Activated CD4-positive, alpha-beta T cell treated with anti-CD3 and anti-CD28 coated beads for 24 hours (primary cell): ENCODE data around the gene KRTAP5-4.
"Not testable (repeated sequence)": the region's sequence is repeated elsewhere in the genome, so short reads cannot be mapped to it uniquely, and the experiment has no call there.

Experiments used
- DNase-seq, 2 donors: peaks; one replicate each; pipeline ENCODE4 v3.0.0-alpha.2; 2020; ENCODE audit warnings: low read depth in 2 of 2

Gene KRTAP5-4

DNA sequence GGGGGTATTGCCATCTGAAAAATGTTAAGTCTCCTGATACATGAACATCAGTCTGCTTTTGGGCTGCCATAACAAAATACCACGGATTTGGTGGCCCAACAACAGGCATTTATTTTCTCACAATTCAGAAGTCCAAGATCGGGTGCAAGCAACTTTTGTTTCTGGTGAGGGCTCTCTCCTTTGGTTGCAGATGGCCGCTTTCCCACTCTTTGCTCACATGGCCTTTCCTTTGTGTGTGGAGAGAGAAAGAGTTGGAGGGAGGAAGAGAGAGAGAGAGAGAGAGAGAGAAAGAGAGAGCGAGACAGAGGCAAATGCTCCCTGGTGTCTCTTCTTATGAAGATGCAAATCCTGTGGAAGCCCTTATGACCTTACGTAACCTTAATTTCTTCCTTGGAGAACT, 21.3 kb downstream of the KRTAP5-4 start:
- DNase-seq, result no peak

GRCh38 chr11:1598816-1599215, 23.1 kb downstream of the KRTAP5-4 start:
- no peak for DNase-seq

GRCh38 chr11:1598406-1598805, 23.5 kb downstream of the KRTAP5-4 start:
- not testable (repeated sequence) for DNase-seq

DNA sequence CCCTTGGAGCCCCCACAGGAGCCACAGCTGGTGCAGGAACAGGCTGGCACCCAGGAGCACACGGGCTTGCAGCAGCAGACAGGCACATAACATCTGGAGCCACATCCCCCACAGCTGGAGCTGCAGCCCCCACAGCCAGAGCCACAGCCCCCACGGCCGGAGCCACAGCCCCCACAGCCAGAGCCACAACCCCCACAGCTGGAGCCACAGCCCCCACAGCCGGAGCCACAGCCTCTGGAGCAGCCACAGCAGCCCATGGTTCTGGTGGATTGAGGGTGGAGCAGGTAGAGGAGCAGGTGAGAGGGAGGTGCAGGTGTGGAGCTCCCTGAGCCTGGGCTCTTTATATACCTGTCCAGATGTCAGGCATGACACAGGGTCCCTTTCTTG, 24.0 kb downstream of the KRTAP5-4 start, which contains the start of gene KRTAP5-2:
Gene KRTAP5-2, minus strand, starts transcription at position 301 of the 387 bp plus-strand sequence. Its CDS starts 44 bp downstream, at position 257.
- DNase-seq, result no peak

GRCh38 chr11:1597331-1597993, 24.5 kb downstream of the KRTAP5-4 start:
- no peak for DNase-seq

DNA sequence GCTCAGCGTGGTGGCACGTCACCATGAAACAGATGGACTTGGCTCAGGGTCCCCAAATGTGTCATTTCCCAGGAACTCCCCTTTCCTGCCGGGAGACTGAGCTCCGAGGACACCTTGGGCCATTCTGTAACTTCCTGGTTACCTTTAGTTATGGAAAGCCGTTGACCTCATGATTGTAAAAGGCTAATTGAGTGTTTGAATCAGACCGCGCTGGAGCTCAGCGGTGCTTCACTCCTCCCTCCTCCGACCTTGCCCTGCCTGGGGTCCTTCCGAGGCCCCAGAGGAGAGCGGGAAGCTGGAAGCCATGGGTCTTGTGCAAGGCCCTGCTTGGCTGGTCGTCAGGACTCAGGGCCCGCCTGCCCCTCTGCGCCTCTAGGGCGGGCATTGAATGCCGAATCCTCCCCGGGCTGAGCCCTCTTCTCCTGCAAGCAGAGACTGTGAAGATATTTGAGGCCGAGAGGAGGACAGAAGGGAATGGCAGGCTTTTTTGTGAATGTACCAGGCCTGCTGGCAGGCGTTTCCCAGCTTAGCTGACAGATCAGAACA, 25.3 kb downstream of the KRTAP5-4 start:
- not testable (repeated sequence) for DNase-seq

GRCh38 chr11:1595994-1596575, 25.9 kb downstream of the KRTAP5-4 start:
- DNase-seq, result not testable (repeated sequence)

DNA sequence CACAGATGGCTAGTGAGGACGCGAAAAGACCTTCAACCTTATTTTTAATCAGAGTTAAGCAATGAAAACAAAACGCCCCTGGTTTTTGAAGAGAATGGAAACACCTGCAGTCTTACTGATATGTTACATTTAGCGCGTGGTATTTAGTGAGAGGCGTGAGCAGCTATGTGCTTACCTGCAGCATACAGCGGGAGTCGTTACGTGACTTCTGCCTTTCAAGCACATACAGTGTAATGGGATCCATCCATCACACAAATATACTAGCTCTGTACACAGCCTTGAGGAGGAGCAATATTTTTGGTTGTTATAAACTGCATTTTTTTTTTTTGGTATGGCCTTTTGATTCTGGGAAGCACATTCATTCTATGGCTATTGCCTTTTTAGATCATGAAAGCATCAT, 29.3 kb downstream of the KRTAP5-4 start:
- no peak for DNase-seq

DNA sequence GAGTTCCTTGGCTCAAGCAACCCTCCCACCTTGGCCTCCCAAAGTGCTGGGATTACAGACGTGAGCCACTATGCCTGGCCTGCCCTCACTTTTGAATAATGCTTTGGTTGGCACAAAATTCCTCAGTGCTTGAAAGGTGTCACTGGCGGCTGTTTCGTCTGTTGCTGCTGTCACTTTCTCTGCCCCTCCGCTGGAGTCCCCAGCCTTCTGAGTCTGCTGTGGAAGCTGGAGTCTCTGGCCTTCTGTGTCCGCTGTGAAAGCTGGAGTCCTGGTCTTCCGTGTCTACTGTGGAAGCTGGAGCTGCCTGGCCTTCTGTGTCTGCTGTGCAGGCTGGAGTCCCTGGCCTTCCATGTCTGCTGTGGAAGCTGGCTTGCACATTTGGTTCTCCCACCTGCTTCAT, 31.9 kb downstream of the KRTAP5-4 start:
- no peak for DNase-seq

GRCh38 chr11:1589191-1589963, 32.6 kb downstream of the KRTAP5-4 start:
- not testable (repeated sequence) for DNase-seq

DNA sequence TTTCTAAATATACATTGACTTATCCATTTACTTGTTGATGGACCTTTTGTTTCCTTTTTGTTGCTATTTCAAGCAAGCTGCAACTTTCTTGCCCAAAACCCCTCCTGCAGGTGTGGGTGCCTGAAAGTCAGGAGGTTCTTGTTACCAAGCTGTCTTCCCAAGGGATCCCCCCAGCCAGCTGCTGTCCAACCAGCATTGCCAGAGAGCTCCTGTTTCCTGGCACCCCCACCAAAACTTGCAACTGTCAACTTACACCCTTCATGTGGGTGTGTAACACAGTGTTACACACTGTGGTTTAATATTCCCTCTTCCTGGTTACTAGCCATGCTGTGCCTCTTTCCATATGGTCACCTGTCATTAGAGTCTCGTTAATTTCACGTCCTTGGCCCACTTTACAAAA, 35.2 kb downstream of the KRTAP5-4 start:
- no peak for DNase-seq

- DNase-seq, result not testable (repeated sequence)
Observed at GRCh38 chr11:1584661-1585370, 37.1 kb downstream of the KRTAP5-4 start, which contains the start of gene KRTAP5-1. Gene KRTAP5-1, minus strand, starts transcription at chr11:1585283. Its CDS starts 34 bp downstream, at chr11:1585249.

GRCh38 chr11:1582909-1583308, 39.0 kb downstream of the KRTAP5-4 start:
- not testable (repeated sequence) for DNase-seq

- DNase-seq, result no peak
Observed at GRCh38 chr11:1581976-1582375, 40.0 kb downstream of the KRTAP5-4 start.

DNA sequence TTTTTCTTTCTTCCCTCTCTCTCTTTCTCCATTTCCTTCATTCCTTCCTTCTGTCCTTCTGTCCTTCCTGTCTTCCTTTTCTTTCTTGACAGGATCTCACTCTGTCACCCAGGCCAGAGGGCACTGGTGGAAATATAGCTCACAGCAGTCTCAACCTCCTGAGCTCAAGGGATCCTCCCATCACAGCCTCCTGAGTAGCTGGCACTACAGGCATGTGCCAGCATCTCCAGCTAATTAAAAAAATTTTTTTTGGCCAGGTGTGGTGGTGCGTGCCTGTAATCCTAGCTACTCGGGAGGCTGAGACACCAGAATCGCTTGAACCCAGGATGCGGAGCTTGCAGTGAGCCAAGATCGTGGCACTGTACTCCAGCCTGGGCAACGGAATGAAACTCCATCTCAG, 45.1 kb downstream of the KRTAP5-4 start:
- DNase-seq, result no peak

DNA sequence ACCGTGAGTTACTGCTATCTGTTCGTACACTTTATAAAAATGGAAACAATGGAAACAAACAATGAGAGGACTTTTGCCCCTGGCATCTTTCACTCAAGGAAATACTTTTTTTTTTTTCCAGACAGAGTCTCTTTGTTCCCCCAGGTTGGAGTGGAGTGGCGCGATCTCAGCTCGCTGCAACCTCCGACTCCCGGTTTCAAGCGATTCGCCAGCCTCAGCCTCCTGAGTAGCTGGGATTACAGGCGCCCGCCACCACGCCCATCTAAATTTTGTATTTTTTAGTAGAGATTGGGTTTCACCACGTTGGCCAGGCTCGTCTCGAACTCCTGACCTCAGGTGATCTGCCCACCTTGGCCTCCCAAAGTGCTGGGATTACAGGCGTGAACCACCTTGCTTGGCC, 46.2 kb downstream of the KRTAP5-4 start:
- not testable (repeated sequence) for DNase-seq

- no peak for DNase-seq
Observed at GRCh38 chr11:1574933-1575242, 47.0 kb downstream of the KRTAP5-4 start.

DNA sequence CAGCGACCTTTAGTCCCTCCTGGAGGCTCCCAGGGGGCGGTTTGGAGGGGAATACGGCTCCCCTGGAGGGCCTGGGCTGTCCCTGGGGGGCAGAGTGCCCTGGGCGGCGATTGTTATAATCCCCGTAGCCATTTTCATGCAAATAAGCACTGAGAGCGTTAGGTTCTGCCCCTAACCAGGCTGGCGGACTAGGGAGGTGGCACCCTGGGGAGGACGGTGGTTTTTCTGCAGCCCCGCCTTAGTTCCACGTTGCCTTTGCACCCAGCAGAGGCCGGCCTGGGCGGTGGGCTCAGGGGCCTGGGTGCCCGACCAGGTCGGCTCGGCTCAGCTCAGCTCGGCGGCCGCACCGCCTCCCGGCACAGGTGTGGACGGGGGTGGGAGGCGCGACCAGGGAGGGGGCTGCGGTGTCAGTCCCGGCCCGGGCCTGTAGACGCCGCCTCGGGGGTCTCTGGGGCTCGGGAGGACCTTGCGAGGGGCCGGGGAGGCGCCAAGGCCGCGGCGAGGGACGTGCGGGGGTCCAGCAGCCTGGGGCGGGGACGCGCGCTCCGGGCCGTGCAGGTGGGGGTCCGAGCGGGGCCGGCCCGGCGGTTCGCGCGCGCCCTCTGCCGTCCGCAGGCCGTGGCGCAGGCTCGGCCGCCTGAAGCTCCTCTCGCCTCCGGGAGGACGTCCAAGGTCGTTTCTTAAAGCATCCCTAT, 47.6 kb downstream of the KRTAP5-4 start:
- peak in 1 of 2 donors; percentile 39 for DNase-seq

DNA sequence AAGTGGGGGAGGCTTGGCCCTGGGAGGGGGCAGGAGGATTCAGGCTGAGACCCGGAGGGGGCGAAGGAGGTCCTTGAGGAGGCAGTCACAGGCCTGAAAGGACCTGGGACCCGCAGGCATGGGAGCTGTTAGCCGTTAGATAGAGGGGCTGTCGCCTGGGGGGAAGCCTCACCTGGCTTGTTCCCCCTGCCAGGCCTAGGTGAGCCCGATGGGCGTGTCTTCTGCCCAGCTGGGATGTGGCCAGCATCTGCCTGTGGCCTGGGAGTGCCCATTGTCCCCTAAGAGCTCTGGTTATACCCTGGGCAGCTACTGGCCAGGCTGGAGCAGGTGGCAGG, 48.1 kb downstream of the KRTAP5-4 start:
- no peak for DNase-seq

DNA sequence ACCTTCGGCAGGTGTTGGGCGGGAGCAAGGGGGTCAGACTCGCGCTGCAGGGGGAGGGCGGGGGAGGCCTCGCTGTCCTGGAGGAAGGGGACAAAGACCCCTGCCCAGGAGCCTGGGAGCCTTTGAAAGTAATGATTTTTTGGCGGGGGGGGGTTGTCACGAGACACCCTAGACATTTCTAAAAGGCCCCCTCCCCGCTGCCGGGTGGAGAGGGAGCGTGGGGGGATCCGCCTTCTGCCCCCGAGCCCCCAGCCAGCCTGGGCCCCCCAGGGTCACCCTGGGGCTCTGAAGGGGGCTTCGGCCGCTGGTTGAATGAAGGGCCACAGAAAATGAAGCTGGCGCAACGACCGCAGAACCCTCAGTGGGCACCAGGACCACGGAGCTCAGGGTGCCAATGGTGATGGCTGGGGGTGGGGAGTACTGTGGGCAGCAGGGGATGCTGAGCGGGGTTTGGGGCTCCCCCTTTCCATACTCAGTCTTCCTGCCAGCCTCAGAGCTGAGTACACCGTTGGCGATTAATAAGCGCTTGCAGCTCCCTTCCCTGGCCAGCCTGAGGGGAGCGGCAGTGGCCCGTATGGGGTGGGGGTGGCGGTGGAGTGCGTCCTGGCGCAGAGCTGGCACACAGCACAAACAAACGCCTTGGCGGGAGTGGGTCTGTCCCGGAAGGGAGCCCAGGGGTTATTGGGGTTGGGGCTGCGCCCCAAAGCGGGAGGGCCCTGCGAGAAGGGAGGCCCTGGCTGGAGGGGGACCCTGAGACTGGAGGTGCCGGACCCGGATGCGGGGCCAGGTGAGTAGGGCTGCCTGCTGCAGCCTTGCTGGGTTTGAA, 48.6 kb downstream of the KRTAP5-4 start:
- no peak for DNase-seq
